HepG2 (cell line): ENCODE data around the gene LTB4R2. TPM values are rescaled to one million over a fixed set of nuclear protein-coding genes. Genes with fewer than 3 reads are reported as not detected.

Source experiments
- GABPB1 ChIP-seq: IDR thresholded peaks from 2 replicates; pipeline ENCODE4 v1.6.1; 2016; ENCODE audit warnings: mild to moderate bottlenecking, missing genetic modification reagents, moderate library complexity, missing compliant biosample characterization
- GLI4 ChIP-seq: sonication (generic); formaldehyde crosslinking; IDR thresholded peaks from 2 replicates; pipeline ENCODE4 v1.5.1; 2020; ENCODE audit warnings: missing genetic modification reagents, mild to moderate bottlenecking, moderate library complexity, borderline replicate concordance
- HOXA9 ChIP-seq: sonication (generic); formaldehyde crosslinking; IDR thresholded peaks from 2 replicates; pipeline ENCODE4 v1.8.1; 2022; ENCODE audit warnings: missing genetic modification reagents, mild to moderate bottlenecking, moderate library complexity, borderline replicate concordance
- KDM1A ChIP-seq: IDR thresholded peaks from 2 replicates; pipeline ENCODE4 v1.6.1; 2016; ENCODE audit warnings: missing compliant biosample characterization
- REL ChIP-seq: sonication (generic); formaldehyde crosslinking; conservative IDR thresholded peaks from 2 replicates; pipeline ENCODE4 v1.8.0; 2022; ENCODE audit warnings: mild to moderate bottlenecking, missing genetic modification reagents, moderate library complexity
- SRY ChIP-seq: sonication (generic); formaldehyde crosslinking; IDR thresholded peaks from 2 replicates; pipeline ENCODE4 v1.8.0; 2022; ENCODE audit warnings: mild to moderate bottlenecking, missing genetic modification reagents
- XRCC5 ChIP-seq: fragments of 200-400 bp; formaldehyde crosslinking; optimal IDR thresholded peaks from 2 replicates; pipeline ENCODE3; 2017; ENCODE audit warnings: mild to moderate bottlenecking, low read length
- ZFP82 ChIP-seq: sonication (generic); formaldehyde crosslinking; IDR thresholded peaks from 2 replicates; pipeline ENCODE4 v1.5.1; 2020; ENCODE audit warnings: mild to moderate bottlenecking, missing genetic modification reagents, borderline replicate concordance
- ZNF20 ChIP-seq: sonication (generic); formaldehyde crosslinking; IDR thresholded peaks from 2 replicates; pipeline ENCODE4 v1.4.0; 2020; ENCODE audit warnings: mild to moderate bottlenecking, moderate library complexity, missing genetic modification reagents
- ZNF33B ChIP-seq: sonication (generic); formaldehyde crosslinking; IDR thresholded peaks from 2 replicates; pipeline ENCODE4 v1.5.1; 2020; ENCODE audit warnings: mild to moderate bottlenecking, missing genetic modification reagents
- ZNF768 ChIP-seq: sonication (generic); formaldehyde crosslinking; IDR thresholded peaks from 2 replicates; pipeline ENCODE4 v1.4.0; 2020; ENCODE audit warnings: missing genetic modification reagents
- polyA plus RNA-seq, 8 experiments: library from polyadenylated mRNA; depleted of rRNA in 3 of 8; stranded (reverse) in 7 of 8; unstranded in 1 of 8; fragments of >200 nt; fragmentation: Illumina TruSeq in 4 of 8; extraction: Trizol in 4 of 8; gene quantifications; 2 replicates each; pipeline versions ENCODE4 v1.2.1 to v1.2.3, GENCODE V29; 2011 to 2016; ENCODE audit warnings: low read depth in 4 of 8, missing spikeins in 1 of 8, mixed read lengths in 1 of 8; ENCODE audit not compliant: insufficient read depth in 1 of 8
- total RNA-seq, 5 experiments: library from RNA; depleted of rRNA; stranded (reverse); fragments of >200 nt; fragmentation: Illumina TruSeq; extraction: Trizol; gene quantifications; 2 replicates each; pipeline ENCODE4 v1.2.3, GENCODE V29; 2016; ENCODE audit warnings: low read depth in 1 of 5
- TF ChIP-seq, protein P1 (sequence below): sonication (generic); formaldehyde crosslinking; IDR thresholded peaks from 2 replicates; pipeline ENCODE4 v1.4.0; 2020; ENCODE audit warnings: missing genetic modification reagents, borderline replicate concordance
- TF ChIP-seq, protein P2 (sequence below): sonication (generic); formaldehyde crosslinking; conservative IDR thresholded peaks from 2 replicates; pipeline ENCODE4 v1.8.0; 2022; ENCODE audit warnings: missing genetic modification reagents
- TF ChIP-seq, protein P3 (sequence below): sonication (generic); formaldehyde crosslinking; IDR thresholded peaks from 2 replicates; pipeline ENCODE4 v1.5.1; 2020; ENCODE audit warnings: missing genetic modification reagents, mild to moderate bottlenecking, borderline replicate concordance
- TF ChIP-seq, protein P4 (sequence below): sonication (generic); formaldehyde crosslinking; IDR thresholded peaks from 2 replicates; pipeline ENCODE4 v1.4.0; 2020; ENCODE audit warnings: missing genetic modification reagents, borderline replicate concordance
- TF ChIP-seq, protein P5 (sequence below): sonication (generic); formaldehyde crosslinking; IDR thresholded peaks from 2 replicates; pipeline ENCODE4 v1.9.0; 2021; ENCODE audit warnings: missing genetic modification reagents, borderline replicate concordance
- TF ChIP-seq, protein P6 (sequence below): sonication (generic); formaldehyde crosslinking; IDR thresholded peaks from 2 replicates; pipeline ENCODE4 v1.9.0; 2022; ENCODE audit warnings: low read depth, missing genetic modification reagents

The LTB4R2 gene
- total and polyA plus RNA-seq, 2 of the 13 experiments (the other 11 are each of a cell fraction or from before 2014, with no cell fraction given), result 3.9 to 6.9 TPM

DNA sequence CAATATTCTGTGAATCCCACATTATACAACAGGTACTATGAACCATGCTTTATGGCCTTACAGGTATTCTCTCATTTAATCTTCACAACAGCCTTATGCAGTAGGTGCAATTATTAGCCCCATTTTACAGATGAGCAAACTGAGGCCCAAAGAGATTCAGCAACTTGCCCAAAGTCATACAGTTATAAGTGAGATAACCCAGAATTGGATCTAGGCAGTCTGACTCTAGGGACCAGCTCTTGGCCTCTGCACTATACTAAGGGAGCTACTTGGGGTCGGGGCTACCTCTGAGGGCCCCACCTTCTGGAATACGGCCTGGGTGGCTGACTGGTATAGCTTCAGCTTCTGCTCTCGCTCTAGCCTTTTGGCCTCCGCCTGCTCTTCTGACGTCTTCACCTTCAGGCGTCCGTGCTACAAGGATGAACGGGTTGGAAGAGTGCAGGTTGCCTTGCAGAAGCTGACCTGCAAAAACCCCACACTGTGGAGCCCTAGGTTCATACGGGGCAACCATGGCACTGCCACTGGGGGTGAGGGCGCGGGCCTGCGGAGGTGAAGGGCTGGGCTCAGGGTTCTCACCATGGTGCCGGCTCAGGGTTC lies 39.3 kb upstream of the LTB4R2 start (continued):
- TF ChIP-seq, protein P1, sequence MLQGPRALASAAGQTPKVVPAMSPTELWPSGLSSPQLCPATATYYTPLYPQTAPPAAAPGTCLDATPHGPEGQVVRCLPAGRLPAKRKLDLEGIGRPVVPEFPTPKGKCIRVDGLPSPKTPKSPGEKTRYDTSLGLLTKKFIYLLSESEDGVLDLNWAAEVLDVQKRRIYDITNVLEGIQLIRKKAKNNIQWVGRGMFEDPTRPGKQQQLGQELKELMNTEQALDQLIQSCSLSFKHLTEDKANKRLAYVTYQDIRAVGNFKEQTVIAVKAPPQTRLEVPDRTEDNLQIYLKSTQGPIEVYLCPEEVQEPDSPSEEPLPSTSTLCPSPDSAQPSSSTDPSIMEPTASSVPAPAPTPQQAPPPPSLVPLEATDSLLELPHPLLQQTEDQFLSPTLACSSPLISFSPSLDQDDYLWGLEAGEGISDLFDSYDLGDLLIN (CRISPR knock-in tag), result peak; percentile 37; the same call in 1 of the 2 replicates
- peak; percentile 96 for TF ChIP-seq ZNF33B
- TF ChIP-seq, protein P2, sequence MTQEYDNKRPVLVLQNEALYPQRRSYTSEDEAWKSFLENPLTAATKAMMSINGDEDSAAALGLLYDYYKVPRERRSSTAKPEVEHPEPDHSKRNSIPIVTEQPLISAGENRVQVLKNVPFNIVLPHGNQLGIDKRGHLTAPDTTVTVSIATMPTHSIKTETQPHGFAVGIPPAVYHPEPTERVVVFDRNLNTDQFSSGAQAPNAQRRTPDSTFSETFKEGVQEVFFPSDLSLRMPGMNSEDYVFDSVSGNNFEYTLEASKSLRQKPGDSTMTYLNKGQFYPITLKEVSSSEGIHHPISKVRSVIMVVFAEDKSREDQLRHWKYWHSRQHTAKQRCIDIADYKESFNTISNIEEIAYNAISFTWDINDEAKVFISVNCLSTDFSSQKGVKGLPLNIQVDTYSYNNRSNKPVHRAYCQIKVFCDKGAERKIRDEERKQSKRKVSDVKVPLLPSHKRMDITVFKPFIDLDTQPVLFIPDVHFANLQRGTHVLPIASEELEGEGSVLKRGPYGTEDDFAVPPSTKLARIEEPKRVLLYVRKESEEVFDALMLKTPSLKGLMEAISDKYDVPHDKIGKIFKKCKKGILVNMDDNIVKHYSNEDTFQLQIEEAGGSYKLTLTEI (CRISPR knock-in tag), result no peak
- no peak for TF ChIP-seq ZNF768 (CRISPR knock-in tag)
- no peak for TF ChIP-seq REL (CRISPR knock-in tag)
- TF ChIP-seq ZFP82, result no peak
- no peak for TF ChIP-seq HOXA9
- TF ChIP-seq, protein P3, sequence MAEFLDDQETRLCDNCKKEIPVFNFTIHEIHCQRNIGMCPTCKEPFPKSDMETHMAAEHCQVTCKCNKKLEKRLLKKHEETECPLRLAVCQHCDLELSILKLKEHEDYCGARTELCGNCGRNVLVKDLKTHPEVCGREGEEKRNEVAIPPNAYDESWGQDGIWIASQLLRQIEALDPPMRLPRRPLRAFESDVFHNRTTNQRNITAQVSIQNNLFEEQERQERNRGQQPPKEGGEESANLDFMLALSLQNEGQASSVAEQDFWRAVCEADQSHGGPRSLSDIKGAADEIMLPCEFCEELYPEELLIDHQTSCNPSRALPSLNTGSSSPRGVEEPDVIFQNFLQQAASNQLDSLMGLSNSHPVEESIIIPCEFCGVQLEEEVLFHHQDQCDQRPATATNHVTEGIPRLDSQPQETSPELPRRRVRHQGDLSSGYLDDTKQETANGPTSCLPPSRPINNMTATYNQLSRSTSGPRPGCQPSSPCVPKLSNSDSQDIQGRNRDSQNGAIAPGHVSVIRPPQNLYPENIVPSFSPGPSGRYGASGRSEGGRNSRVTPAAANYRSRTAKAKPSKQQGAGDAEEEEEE (CRISPR knock-in tag), result no peak
- no peak for TF ChIP-seq SRY
- TF ChIP-seq, protein P4, sequence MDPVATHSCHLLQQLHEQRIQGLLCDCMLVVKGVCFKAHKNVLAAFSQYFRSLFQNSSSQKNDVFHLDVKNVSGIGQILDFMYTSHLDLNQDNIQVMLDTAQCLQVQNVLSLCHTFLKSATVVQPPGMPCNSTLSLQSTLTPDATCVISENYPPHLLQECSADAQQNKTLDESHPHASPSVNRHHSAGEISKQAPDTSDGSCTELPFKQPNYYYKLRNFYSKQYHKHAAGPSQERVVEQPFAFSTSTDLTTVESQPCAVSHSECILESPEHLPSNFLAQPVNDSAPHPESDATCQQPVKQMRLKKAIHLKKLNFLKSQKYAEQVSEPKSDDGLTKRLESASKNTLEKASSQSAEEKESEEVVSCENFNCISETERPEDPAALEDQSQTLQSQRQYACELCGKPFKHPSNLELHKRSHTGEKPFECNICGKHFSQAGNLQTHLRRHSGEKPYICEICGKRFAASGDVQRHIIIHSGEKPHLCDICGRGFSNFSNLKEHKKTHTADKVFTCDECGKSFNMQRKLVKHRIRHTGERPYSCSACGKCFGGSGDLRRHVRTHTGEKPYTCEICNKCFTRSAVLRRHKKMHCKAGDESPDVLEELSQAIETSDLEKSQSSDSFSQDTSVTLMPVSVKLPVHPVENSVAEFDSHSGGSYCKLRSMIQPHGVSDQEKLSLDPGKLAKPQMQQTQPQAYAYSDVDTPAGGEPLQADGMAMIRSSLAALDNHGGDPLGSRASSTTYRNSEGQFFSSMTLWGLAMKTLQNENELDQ (CRISPR knock-in tag), result no peak
- TF ChIP-seq, protein P5, sequence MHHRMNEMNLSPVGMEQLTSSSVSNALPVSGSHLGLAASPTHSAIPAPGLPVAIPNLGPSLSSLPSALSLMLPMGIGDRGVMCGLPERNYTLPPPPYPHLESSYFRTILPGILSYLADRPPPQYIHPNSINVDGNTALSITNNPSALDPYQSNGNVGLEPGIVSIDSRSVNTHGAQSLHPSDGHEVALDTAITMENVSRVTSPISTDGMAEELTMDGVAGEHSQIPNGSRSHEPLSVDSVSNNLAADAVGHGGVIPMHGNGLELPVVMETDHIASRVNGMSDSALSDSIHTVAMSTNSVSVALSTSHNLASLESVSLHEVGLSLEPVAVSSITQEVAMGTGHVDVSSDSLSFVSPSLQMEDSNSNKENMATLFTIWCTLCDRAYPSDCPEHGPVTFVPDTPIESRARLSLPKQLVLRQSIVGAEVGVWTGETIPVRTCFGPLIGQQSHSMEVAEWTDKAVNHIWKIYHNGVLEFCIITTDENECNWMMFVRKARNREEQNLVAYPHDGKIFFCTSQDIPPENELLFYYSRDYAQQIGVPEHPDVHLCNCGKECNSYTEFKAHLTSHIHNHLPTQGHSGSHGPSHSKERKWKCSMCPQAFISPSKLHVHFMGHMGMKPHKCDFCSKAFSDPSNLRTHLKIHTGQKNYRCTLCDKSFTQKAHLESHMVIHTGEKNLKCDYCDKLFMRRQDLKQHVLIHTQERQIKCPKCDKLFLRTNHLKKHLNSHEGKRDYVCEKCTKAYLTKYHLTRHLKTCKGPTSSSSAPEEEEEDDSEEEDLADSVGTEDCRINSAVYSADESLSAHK (CRISPR knock-in tag), result no peak
- TF ChIP-seq ZNF20, result no peak; the same call in 1 of the 2 replicates
- TF ChIP-seq GLI4 (CRISPR knock-in tag), result peak; percentile 69; the same call in 1 of the 2 replicates
- no peak for TF ChIP-seq XRCC5
- peak; percentile 96 for TF ChIP-seq KDM1A (CRISPR knock-in tag)
- TF ChIP-seq, protein P6, sequence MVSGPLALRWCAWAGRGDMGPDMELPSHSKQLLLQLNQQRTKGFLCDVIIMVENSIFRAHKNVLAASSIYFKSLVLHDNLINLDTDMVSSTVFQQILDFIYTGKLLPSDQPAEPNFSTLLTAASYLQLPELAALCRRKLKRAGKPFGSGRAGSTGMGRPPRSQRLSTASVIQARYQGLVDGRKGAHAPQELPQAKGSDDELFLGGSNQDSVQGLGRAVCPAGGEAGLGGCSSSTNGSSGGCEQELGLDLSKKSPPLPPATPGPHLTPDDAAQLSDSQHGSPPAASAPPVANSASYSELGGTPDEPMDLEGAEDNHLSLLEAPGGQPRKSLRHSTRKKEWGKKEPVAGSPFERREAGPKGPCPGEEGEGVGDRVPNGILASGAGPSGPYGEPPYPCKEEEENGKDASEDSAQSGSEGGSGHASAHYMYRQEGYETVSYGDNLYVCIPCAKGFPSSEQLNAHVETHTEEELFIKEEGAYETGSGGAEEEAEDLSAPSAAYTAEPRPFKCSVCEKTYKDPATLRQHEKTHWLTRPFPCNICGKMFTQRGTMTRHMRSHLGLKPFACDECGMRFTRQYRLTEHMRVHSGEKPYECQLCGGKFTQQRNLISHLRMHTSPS, result peak; percentile 46; the same call in 1 of the 2 replicates
- TF ChIP-seq GABPB1 (CRISPR knock-in tag), result no peak
